HCT116 (cell line): ENCODE data around the gene LZIC. TPM values are rescaled to one million over a fixed set of nuclear protein-coding genes. Genes with fewer than 3 reads are reported as not detected.
A peak's percentile ranks its signal among the peaks of the same experiment; 100 is the strongest.

Experiments used
- ATAC-seq: fragments of 200-7000 bp; cut with Tn5 transposase; 2 replicates; pipeline ENCODE4 v1.9.1; 2020; ENCODE audit warnings: mild to moderate bottlenecking, moderate library complexity
- BruUV-seq: library from RNA; stranded (reverse); fragments of 400-500 nt; replicated peaks from 2 replicates; lab custom pipeline; 2021; lab: Mats Ljungman, UMichigan
- CTCF ChIA-PET: fragments of 300-600 bp; sonication (Branson Sonifier 250); formaldehyde crosslinking; loops from one replicate; lab custom pipeline; 2021; ENCODE audit warnings: antibody characterized with exemption; lab: Charles Lee
- POLR2A ChIA-PET: fragments of 300-600, 350-600 bp; sonication (Branson Sonifier 250); formaldehyde crosslinking; loops from one replicate; lab custom pipeline; 2021; ENCODE audit warnings: antibody characterized with exemption; lab: Charles Lee
- RAD21 ChIA-PET, 2 experiments: fragments of 300-600 bp; sonication (Branson Sonifier 250); formaldehyde crosslinking; loops; one replicate each; lab custom pipeline; 2023; ENCODE audit warnings: low total read pairs in 2 of 2; ENCODE audit not compliant: uncharacterized antibody in 2 of 2, unreplicated experiment in 2 of 2, low non-redundant PET in 1 of 2; lab: Charles Lee
- DNase-seq: peaks from one replicate; pipeline ENCODE4 v3.0.0-alpha.2; 2010; ENCODE audit warnings: low read depth, low spot score
- H2AFZ ChIP-seq: fragments of 200-600 bp; shearing (Covaris generic), sonication (generic); 2 replicates; pipeline ENCODE4 v1.6.1; 2017; ENCODE audit warnings: low read depth, mixed run types, mixed read lengths, antibody characterized with exemption, low read length; ENCODE audit not compliant: poor library complexity, severe bottlenecking
- H3K27ac ChIP-seq: 2 replicates; pipeline ENCODE4 v1.5.1; 2012; ENCODE audit warnings: low read depth, low read length
- H3K27me3 ChIP-seq: fragments of 200-600 bp; sonication (generic); 2 replicates; pipeline ENCODE4 v1.6.1; 2016; ENCODE audit warnings: mixed run types, low read length, mixed read lengths; ENCODE audit not compliant: insufficient read depth
- H3K36me3 ChIP-seq, 2 experiments: fragments of 200-500 bp in 1 of 2; fragments of 200-600 bp in 1 of 2; sonication (Bioruptor generic) in 1 of 2; sonication (generic) in 1 of 2; 2 replicates each; pipeline versions ENCODE4 v1.5.1 to v1.6.1; 2014 to 2016; ENCODE audit warnings: low read length in 2 of 2, inconsistent platforms in 1 of 2, mixed read lengths in 1 of 2, mixed run types in 1 of 2; ENCODE audit not compliant: insufficient read depth in 2 of 2, control insufficient read depth in 1 of 2
- H3K4me1 ChIP-seq, 2 experiments: fragments of 200-600 bp in 1 of 2; sonication (generic) in 1 of 2; 2 replicates each; pipeline versions ENCODE4 v1.5.1 to v1.6.1; 2012 to 2017; ENCODE audit warnings: low read length in 2 of 2, inconsistent platforms in 1 of 2, mild to moderate bottlenecking in 1 of 2, mixed read lengths in 1 of 2, mixed run types in 1 of 2, moderate library complexity in 1 of 2; ENCODE audit not compliant: insufficient read depth in 2 of 2, control insufficient read depth in 1 of 2
- H3K4me2 ChIP-seq: fragments of 200-600 bp; sonication (generic); 2 replicates; pipeline ENCODE4 v1.6.1; 2017; ENCODE audit warnings: mixed run types, low read length, mixed read lengths
- H3K4me3 ChIP-seq, 2 experiments: fragments of 200-600 bp in 1 of 2; sonication (generic) in 1 of 2; replicated peaks in 1 of 2; 2 replicates each; pipeline ENCODE4 v1.5.1; 2011 to 2016; ENCODE audit warnings: low read length in 2 of 2, control low read depth in 1 of 2, low read depth in 1 of 2, mild to moderate bottlenecking in 1 of 2, mixed read lengths in 1 of 2, mixed run types in 1 of 2
- H3K79me2 ChIP-seq: fragments of 200-600 bp; sonication (generic); 2 replicates; pipeline ENCODE4 v1.6.1; 2017; ENCODE audit warnings: mild to moderate bottlenecking, mixed run types, low read length, moderate library complexity, mixed read lengths; ENCODE audit not compliant: insufficient read depth
- H3K9ac ChIP-seq: fragments of 200-600 bp; sonication (generic); 2 replicates; pipeline ENCODE4 v1.6.1; 2016; ENCODE audit warnings: low read length, mixed read lengths
- H3K9me2 ChIP-seq: fragments of 200-600 bp; sonication (generic), shearing (Covaris generic); 2 replicates; pipeline ENCODE4 v1.6.1; 2017; ENCODE audit warnings: mixed run types, mild to moderate bottlenecking, moderate library complexity; ENCODE audit not compliant: insufficient read depth
- H3K9me3 ChIP-seq, 2 experiments: fragments of 200-500 bp in 1 of 2; fragments of 200-600 bp in 1 of 2; sonication (Bioruptor generic) in 1 of 2; sonication (generic) in 1 of 2; 2 replicates each; pipeline ENCODE4 v1.6.1; 2014 to 2017; ENCODE audit warnings: low read length in 2 of 2, mixed read lengths in 2 of 2, inconsistent platforms in 1 of 2, low read depth in 1 of 2, mild to moderate bottlenecking in 1 of 2, mixed run types in 1 of 2, moderate library complexity in 1 of 2; ENCODE audit not compliant: control insufficient read depth in 1 of 2, insufficient read depth in 1 of 2
- H4K20me1 ChIP-seq: fragments of 200-600 bp; sonication (generic), shearing (Covaris generic); 2 replicates; pipeline ENCODE4 v1.6.1; 2017; ENCODE audit warnings: mixed run types, mild to moderate bottlenecking, moderate library complexity; ENCODE audit not compliant: insufficient read depth
- CBX3 ChIP-seq: IDR thresholded peaks from 2 replicates; pipeline ENCODE4 v1.6.1; 2012; ENCODE audit warnings: low read depth
- CEBPB ChIP-seq: IDR thresholded peaks from 2 replicates; pipeline ENCODE4 v1.6.1; 2012; ENCODE audit warnings: low read depth
- EGR1 ChIP-seq: IDR thresholded peaks from 2 replicates; pipeline ENCODE4 v1.6.1; 2012; ENCODE audit warnings: low read depth
- ELF1 ChIP-seq: IDR thresholded peaks from 2 replicates; pipeline ENCODE4 v1.6.1; 2012; ENCODE audit warnings: low read depth, borderline replicate concordance
- EZH2 ChIP-seq: fragments of 200-600 bp; sonication (generic); IDR thresholded peaks from 2 replicates; pipeline ENCODE4 v1.6.1; 2017; ENCODE audit warnings: antibody characterized with exemption, mixed run types
- EZH2phosphoT487 ChIP-seq: fragments of 200-600 bp; IDR thresholded peaks from 2 replicates; pipeline ENCODE4 v1.6.1; 2018; ENCODE audit warnings: antibody characterized with exemption, borderline replicate concordance
- FOSL1 ChIP-seq: IDR thresholded peaks from 2 replicates; pipeline ENCODE4 v1.6.1; 2012; ENCODE audit warnings: low read depth
- JUND ChIP-seq: IDR thresholded peaks from 2 replicates; pipeline ENCODE4 v1.6.1; 2012
- POLR2A ChIP-seq: IDR thresholded peaks from 2 replicates; pipeline ENCODE4 v1.7.0; 2011; ENCODE audit warnings: borderline replicate concordance; ENCODE audit not compliant: insufficient read depth, insufficient read length; ENCODE audit errors: extremely low read depth
- POLR2AphosphoS5 ChIP-seq: IDR thresholded peaks from 2 replicates; pipeline ENCODE4 v1.6.1; 2011; ENCODE audit warnings: mild to moderate bottlenecking, low read depth, low read length, moderate library complexity
- RAD21 ChIP-seq: IDR thresholded peaks from 2 replicates; pipeline ENCODE4 v1.6.1; 2012; ENCODE audit warnings: low read depth, mild to moderate bottlenecking
- SIN3A ChIP-seq: IDR thresholded peaks from 2 replicates; pipeline ENCODE4 v1.6.1; 2012; ENCODE audit warnings: low read depth
- SP1 ChIP-seq: IDR thresholded peaks from 2 replicates; pipeline ENCODE4 v1.6.1; 2012; ENCODE audit warnings: low read depth
- SRF ChIP-seq: IDR thresholded peaks from 2 replicates; pipeline ENCODE4 v1.6.1; 2012; ENCODE audit warnings: low read depth
- TCF7L2 ChIP-seq: IDR thresholded peaks from 2 replicates; pipeline ENCODE4 v1.7.0; 2011; ENCODE audit warnings: borderline replicate concordance, inconsistent platforms; ENCODE audit not compliant: insufficient read depth, insufficient read length; ENCODE audit errors: extremely low read depth
- ZFX ChIP-seq: fragments of 450-650 bp; IDR thresholded peaks from 2 replicates; pipeline ENCODE4 v1.6.1; 2017
- ZNF274 ChIP-seq: fragments of 200-500 bp; sonication (Bioruptor generic); IDR thresholded peaks from 2 replicates; pipeline ENCODE4 v1.6.1; 2014; ENCODE audit warnings: mild to moderate bottlenecking, low read depth, low read length, inconsistent platforms
- intact Hi-C: fragments of 100-400 bp; cut with micrococcal nuclease; formaldehyde crosslinking; loops from 2 replicates; pipeline ENCODE4 v1.10.0; 2022
- total RNA-seq: library from RNA; stranded (reverse); gene quantifications from one replicate; pipeline ENCODE4 v1.2.1, GENCODE V29; 2021; ENCODE audit not compliant: unreplicated experiment
- TF ChIP-seq, protein P1 (sequence below): IDR thresholded peaks from 2 replicates; pipeline ENCODE4 v1.6.1; 2012
- TF ChIP-seq, protein P2 (sequence below): IDR thresholded peaks from 2 replicates; pipeline ENCODE4 v1.6.1; 2012; ENCODE audit warnings: low read depth
- TF ChIP-seq, protein P3 (sequence below): IDR thresholded peaks from 2 replicates; pipeline ENCODE4 v1.6.1; 2012
- TF ChIP-seq, protein P4 (sequence below), 3 experiments: fragments of 200-600 bp in 1 of 3; sonication (generic) in 1 of 3; IDR thresholded peaks in 2 of 3; conservative IDR thresholded peaks in 1 of 3; 2 replicates each; pipeline ENCODE4 v1.5.1; 2012 to 2017; ENCODE audit warnings: low read depth in 2 of 3, low read length in 2 of 3, antibody characterized with exemption in 1 of 3, borderline replicate concordance in 1 of 3, control low read depth in 1 of 3, mild to moderate bottlenecking in 1 of 3, mixed read lengths in 1 of 3, mixed run types in 1 of 3, moderate library complexity in 1 of 3; ENCODE audit not compliant: insufficient read depth in 1 of 3

The LZIC gene
- total RNA-seq, 1 experiment from 2014 or later: 26.6 TPM

DNA sequence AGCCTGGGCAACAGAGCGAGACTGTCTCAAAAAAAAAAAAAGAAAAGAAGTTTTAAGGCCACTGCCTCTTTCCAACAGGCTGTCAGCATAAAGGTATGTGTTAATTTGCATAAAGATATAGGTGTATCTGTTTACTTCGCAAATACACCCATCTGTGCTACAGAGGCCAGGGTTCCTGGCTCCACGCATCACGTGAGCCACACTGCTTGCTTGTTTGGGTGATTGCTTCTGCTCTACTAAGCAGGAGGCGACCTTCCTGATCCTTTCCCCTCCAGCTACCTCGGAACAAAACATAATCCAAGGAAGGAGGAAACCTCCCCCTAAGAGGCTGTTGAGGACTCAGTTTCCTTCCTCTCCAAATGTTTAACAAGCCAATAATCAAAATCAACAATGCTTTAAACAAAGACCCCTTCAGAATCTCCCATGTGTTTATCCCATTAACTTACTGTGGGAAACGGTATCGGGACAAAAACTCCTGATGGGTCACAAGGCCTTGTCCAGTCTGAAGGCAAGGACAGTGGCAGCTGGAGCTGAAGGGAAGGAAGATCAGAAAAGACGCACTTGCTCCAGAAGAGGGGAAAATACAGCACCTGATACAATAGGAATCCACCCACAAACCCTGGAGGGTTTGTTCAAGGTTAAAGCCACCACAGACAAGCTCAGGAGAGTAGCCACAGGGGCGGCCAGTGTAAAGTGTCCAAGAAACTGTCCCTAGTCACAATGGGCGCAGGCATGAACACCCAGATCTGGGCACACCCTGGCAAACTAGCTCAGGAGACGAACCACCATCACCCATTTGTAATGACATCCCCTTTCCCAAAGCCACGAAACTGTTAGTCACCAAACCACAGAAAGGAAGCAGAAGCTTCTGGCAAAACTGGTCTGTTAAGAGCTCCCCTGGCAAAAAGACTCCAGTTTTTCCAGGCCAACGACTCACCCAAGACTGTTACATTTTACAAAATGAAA is 50.3 kb downstream of the LZIC start:
- intact Hi-C loops: no loop called here
- DNase-seq: peak; percentile 87
- peak overlapping the region; percentile 79 for H3K27ac ChIP-seq
- RAD21 ChIA-PET: no interaction called here
- CTCF ChIA-PET: interaction anchor here (0.8 to 1.3 kb wide), 2 partner anchors 18 to 22 kb away, joined by 4 read pairs; no protein-coding TSS in a partner anchor
- H3K9me3 ChIP-seq: no peaks in the 10 kb centered on the region
- H3K4me1 ChIP-seq: peaks cover 58 to 83% of the 10 kb centered on the region in 2 experiments
- peak; percentile 61 for ATAC-seq
- BruUV-seq: TSS peak; percentile 75
- peak overlapping the region; percentile 54 for H3K9ac ChIP-seq
- H2AFZ ChIP-seq: no peak overlapping the region
- peak overlapping the region; percentile 11 to 48; a peak in 3 of 4 replicates for H3K4me3 ChIP-seq
- no peaks in the 10 kb centered on the region for H3K27me3 ChIP-seq
- no peaks in the 10 kb centered on the region for H3K9me2 ChIP-seq
- H3K36me3 ChIP-seq: no peaks in the 10 kb centered on the region
- H4K20me1 ChIP-seq: no peaks in the 10 kb centered on the region
- H3K79me2 ChIP-seq: no peaks in the 10 kb centered on the region
- POLR2A ChIA-PET: no interaction called here
- H3K4me2 ChIP-seq: peak overlapping the region; percentile 81
- peak; percentile 95 for TF ChIP-seq CBX3
- no peak for TF ChIP-seq TCF7L2
- TF ChIP-seq JUND: peak; percentile 96
- TF ChIP-seq FOSL1: peak; percentile 96
- TF ChIP-seq, protein P1, sequence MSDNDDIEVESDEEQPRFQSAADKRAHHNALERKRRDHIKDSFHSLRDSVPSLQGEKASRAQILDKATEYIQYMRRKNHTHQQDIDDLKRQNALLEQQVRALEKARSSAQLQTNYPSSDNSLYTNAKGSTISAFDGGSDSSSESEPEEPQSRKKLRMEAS: peak; percentile 79
- no peak for TF ChIP-seq ZNF274
- TF ChIP-seq EGR1: peak; percentile 30; the same call in 1 of the 2 replicates
- no peak for TF ChIP-seq ELF1
- peak; percentile 40; the same call in 1 of the 2 replicates for TF ChIP-seq RAD21
- TF ChIP-seq, protein P2, sequence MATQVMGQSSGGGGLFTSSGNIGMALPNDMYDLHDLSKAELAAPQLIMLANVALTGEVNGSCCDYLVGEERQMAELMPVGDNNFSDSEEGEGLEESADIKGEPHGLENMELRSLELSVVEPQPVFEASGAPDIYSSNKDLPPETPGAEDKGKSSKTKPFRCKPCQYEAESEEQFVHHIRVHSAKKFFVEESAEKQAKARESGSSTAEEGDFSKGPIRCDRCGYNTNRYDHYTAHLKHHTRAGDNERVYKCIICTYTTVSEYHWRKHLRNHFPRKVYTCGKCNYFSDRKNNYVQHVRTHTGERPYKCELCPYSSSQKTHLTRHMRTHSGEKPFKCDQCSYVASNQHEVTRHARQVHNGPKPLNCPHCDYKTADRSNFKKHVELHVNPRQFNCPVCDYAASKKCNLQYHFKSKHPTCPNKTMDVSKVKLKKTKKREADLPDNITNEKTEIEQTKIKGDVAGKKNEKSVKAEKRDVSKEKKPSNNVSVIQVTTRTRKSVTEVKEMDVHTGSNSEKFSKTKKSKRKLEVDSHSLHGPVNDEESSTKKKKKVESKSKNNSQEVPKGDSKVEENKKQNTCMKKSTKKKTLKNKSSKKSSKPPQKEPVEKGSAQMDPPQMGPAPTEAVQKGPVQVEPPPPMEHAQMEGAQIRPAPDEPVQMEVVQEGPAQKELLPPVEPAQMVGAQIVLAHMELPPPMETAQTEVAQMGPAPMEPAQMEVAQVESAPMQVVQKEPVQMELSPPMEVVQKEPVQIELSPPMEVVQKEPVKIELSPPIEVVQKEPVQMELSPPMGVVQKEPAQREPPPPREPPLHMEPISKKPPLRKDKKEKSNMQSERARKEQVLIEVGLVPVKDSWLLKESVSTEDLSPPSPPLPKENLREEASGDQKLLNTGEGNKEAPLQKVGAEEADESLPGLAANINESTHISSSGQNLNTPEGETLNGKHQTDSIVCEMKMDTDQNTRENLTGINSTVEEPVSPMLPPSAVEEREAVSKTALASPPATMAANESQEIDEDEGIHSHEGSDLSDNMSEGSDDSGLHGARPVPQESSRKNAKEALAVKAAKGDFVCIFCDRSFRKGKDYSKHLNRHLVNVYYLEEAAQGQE: no peak
- TF ChIP-seq SP1: peak; percentile 98
- TF ChIP-seq EZH2phosphoT487: no peak
- TF ChIP-seq SRF: peak; percentile 81
- TF ChIP-seq EZH2: no peak
- TF ChIP-seq, protein P3, sequence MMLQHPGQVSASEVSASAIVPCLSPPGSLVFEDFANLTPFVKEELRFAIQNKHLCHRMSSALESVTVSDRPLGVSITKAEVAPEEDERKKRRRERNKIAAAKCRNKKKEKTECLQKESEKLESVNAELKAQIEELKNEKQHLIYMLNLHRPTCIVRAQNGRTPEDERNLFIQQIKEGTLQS: no peak
- TF ChIP-seq POLR2AphosphoS5: peak; percentile 74
- TF ChIP-seq, protein P4, sequence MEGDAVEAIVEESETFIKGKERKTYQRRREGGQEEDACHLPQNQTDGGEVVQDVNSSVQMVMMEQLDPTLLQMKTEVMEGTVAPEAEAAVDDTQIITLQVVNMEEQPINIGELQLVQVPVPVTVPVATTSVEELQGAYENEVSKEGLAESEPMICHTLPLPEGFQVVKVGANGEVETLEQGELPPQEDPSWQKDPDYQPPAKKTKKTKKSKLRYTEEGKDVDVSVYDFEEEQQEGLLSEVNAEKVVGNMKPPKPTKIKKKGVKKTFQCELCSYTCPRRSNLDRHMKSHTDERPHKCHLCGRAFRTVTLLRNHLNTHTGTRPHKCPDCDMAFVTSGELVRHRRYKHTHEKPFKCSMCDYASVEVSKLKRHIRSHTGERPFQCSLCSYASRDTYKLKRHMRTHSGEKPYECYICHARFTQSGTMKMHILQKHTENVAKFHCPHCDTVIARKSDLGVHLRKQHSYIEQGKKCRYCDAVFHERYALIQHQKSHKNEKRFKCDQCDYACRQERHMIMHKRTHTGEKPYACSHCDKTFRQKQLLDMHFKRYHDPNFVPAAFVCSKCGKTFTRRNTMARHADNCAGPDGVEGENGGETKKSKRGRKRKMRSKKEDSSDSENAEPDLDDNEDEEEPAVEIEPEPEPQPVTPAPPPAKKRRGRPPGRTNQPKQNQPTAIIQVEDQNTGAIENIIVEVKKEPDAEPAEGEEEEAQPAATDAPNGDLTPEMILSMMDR (IDR thresholded peaks at IDR 0.05 in 2 of 3, conservative IDR thresholded peaks at IDR 0.05 in 1 of 3; ENCODE audit: borderline replicate concordance in 1 of 3, insufficient read depth in 1 of 3, low read depth in 2 of 3, low read length in 2 of 3): no peak
- TF ChIP-seq CEBPB: peak; percentile 80
- TF ChIP-seq SIN3A: peak; percentile 95
- no peak for TF ChIP-seq POLR2A
- TF ChIP-seq ZFX: no peak
